Endothelial cell of umbilical vein (primary cell): ENCODE measurements around the gene TCAP.

Experiments
- EZH2 ChIP-seq: IDR thresholded peaks from 2 replicates; pipeline ENCODE4 v1.6.1; 2012; ENCODE audit warnings: borderline replicate concordance, low read depth, mild to moderate bottlenecking, moderate library complexity, low read length, inconsistent platforms; ENCODE audit not compliant: severe bottlenecking
- FOS ChIP-seq: IDR thresholded peaks from 2 replicates; pipeline ENCODE4 v1.6.1; 2011; ENCODE audit warnings: mild to moderate bottlenecking, low read length, moderate library complexity, borderline replicate concordance; ENCODE audit not compliant: insufficient read depth
- GATA2 ChIP-seq: IDR thresholded peaks from 2 replicates; pipeline ENCODE4 v1.7.0; 2011; ENCODE audit warnings: low read depth, mild to moderate bottlenecking, moderate library complexity, mixed read lengths, low read length; ENCODE audit not compliant: insufficient read length, insufficient read depth
- MYC ChIP-seq: IDR thresholded peaks from one replicate; pipeline ENCODE4 v1.6.1; 2011; ENCODE audit warnings: mild to moderate bottlenecking, low read depth, low read length
- POLR2A ChIP-seq: IDR thresholded peaks from 2 replicates; pipeline ENCODE4 v1.6.1; 2012; ENCODE audit warnings: low read depth, mild to moderate bottlenecking, control low read depth, low read length
- POLR2AphosphoS5 ChIP-seq: IDR thresholded peaks from 2 replicates; pipeline ENCODE4 v1.6.1; 2012; ENCODE audit warnings: low read depth, mild to moderate bottlenecking, control low read depth, low read length, moderate library complexity; ENCODE audit not compliant: insufficient read depth
- TF ChIP-seq, protein P1 (sequence below), 2 donors: IDR thresholded peaks; 1 replicate in 1 of 2; 2 replicates in 1 of 2; pipeline ENCODE4 v1.5.1; 2011; ENCODE audit warnings: low read length in 2 of 2, mild to moderate bottlenecking in 2 of 2, moderate library complexity in 2 of 2, control low read depth in 1 of 2, inconsistent platforms in 1 of 2, low read depth in 1 of 2; ENCODE audit not compliant: insufficient read depth in 1 of 2; ENCODE audit errors: extremely low read depth in 1 of 2
- TF ChIP-seq, protein P2 (sequence below): IDR thresholded peaks from 2 replicates; pipeline ENCODE4 v1.6.1; 2011; ENCODE audit not compliant: insufficient read depth, insufficient read length

DNA sequence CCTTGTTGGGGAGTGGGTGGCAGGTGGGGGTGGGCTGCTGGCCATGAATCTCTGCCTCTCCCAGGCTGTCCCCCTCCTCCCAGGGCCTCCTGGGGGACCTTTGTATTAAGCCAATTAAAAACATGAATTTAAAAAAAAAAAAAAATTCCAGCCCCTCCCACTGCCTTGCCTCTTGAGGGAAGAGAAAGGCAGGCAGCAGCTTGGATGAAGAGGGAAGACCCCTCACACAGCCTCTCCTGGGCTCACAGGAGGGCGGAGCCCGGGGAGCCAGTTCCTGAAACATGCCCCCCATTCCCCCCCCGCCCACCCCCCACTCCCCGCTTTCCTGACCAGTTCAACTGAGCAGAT is 1.8 kb upstream of the TCAP start:
- no peak for TF ChIP-seq POLR2AphosphoS5
- TF ChIP-seq, protein P1, sequence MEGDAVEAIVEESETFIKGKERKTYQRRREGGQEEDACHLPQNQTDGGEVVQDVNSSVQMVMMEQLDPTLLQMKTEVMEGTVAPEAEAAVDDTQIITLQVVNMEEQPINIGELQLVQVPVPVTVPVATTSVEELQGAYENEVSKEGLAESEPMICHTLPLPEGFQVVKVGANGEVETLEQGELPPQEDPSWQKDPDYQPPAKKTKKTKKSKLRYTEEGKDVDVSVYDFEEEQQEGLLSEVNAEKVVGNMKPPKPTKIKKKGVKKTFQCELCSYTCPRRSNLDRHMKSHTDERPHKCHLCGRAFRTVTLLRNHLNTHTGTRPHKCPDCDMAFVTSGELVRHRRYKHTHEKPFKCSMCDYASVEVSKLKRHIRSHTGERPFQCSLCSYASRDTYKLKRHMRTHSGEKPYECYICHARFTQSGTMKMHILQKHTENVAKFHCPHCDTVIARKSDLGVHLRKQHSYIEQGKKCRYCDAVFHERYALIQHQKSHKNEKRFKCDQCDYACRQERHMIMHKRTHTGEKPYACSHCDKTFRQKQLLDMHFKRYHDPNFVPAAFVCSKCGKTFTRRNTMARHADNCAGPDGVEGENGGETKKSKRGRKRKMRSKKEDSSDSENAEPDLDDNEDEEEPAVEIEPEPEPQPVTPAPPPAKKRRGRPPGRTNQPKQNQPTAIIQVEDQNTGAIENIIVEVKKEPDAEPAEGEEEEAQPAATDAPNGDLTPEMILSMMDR (IDR thresholded peaks at IDR 0.05; ENCODE audit: extremely low read depth in 1 of 2, insufficient read depth in 1 of 2, low read depth in 1 of 2, low read length in 2 of 2) = no peak
- no peak for TF ChIP-seq POLR2A
- no peak for TF ChIP-seq GATA2
- TF ChIP-seq EZH2 = no peak
- TF ChIP-seq, protein P2, sequence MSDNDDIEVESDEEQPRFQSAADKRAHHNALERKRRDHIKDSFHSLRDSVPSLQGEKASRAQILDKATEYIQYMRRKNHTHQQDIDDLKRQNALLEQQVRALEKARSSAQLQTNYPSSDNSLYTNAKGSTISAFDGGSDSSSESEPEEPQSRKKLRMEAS = no peak
- TF ChIP-seq MYC = no peak
- no peak for TF ChIP-seq FOS
